ENCODE results near the gene ZNF177.

The ZNF177 gene

GRCh38 chr19:9427941-9428340 is 65.1 kb downstream of the ZNF177 start:
- no peak for DNase-seq (ENCODE audit: low read depth in 2 of 2)

DNA sequence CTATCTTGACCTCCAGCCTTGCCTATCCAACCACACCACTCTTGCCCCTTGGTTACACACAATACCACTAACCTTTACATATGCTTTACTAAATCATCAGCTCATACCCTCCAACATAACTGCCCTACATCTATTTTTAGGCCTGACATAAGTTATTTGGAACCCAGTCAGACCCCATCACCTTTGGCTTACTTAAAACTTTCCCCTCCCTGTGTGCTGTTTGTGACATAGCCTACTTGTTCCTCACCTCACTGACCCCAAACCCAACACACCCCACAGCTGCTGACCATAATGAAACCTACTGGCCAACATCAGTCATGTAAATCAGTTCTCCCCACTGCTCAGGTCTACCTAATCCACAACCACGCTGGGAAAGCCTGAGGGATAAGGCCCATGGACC is 67.6 kb downstream of the ZNF177 start:
- DNase-seq (ENCODE audit: low read depth in 2 of 2), result no peak

GRCh38 chr19:9431475-9431874 is 68.7 kb downstream of the ZNF177 start:
- DNase-seq (ENCODE audit: low read depth in 2 of 2), result peak in 1 of 2 donors; percentile 13

Data from stimulated activated CD4-positive, alpha-beta T cell treated with anti-CD3 and anti-CD28 coated beads, Interleukin-15, amount 100 ng/mL, for 48 hours (primary cell).